Gastrocnemius medialis (tissue), 4 donors: ENCODE measurements around the gene SUPT20H. TPM values are rescaled to one million over a fixed set of nuclear protein-coding genes. Genes with fewer than 3 reads are reported as not detected.

ENCODE experiments used
- ATAC-seq, 2 donors: fragments of 150-250 bp; one replicate each; pipeline ENCODE4 v1.9.1; 2016
- DNase-seq, 2 donors: peaks; one replicate each; pipeline ENCODE4 v3.0.0-alpha.2; 2019
- H3K27ac ChIP-seq, 4 donors: fragments of 200-600 bp; sonication (generic); 1 replicate in 1 of 4; 2 replicates in 3 of 4; pipeline ENCODE4 v1.5.1; 2016 to 2018; ENCODE audit warnings: mild to moderate bottlenecking in 2 of 4, moderate library complexity in 1 of 4
- H3K27me3 ChIP-seq, 3 donors: fragments of 200-600 bp; sonication (generic) in 2 of 3; 1 replicate in 1 of 3; 2 replicates in 2 of 3; pipeline versions ENCODE4 v1.5.1 to v1.6.0; 2016 to 2019; ENCODE audit warnings: mild to moderate bottlenecking in 1 of 3, moderate library complexity in 1 of 3
- H3K36me3 ChIP-seq, 2 donors: fragments of 200-600 bp; sonication (generic) in 1 of 2; one replicate each; pipeline ENCODE4 v1.5.1; 2017 to 2018
- H3K4me1 ChIP-seq, 2 donors: fragments of 200-600 bp; sonication (generic) in 1 of 2; one replicate each; pipeline ENCODE4 v1.5.1; 2016 to 2017; ENCODE audit warnings: mild to moderate bottlenecking in 2 of 2
- H3K4me3 ChIP-seq, 4 donors: fragments of 200-600 bp; sonication (generic) in 3 of 4; 1 replicate in 1 of 4; 2 replicates in 3 of 4; pipeline ENCODE4 v1.5.1; 2016 to 2019; ENCODE audit warnings: mild to moderate bottlenecking in 2 of 4
- H3K9me3 ChIP-seq, 3 donors: fragments of 200-600 bp; sonication (generic) in 2 of 3; 1 replicate in 1 of 3; 2 replicates in 2 of 3; pipeline ENCODE4 v1.5.1; 2016 to 2019
- POLR2A ChIP-seq, 2 donors: fragments of 450-650 bp; IDR thresholded peaks; one replicate each; pipeline ENCODE4 v1.6.1; 2017; ENCODE audit warnings: antibody characterized with exemption in 2 of 2, mild to moderate bottlenecking in 2 of 2, moderate library complexity in 2 of 2
- in situ Hi-C, 4 donors: fragments of 200-750 bp; cut with MboI; loops; one replicate each; pipeline versions ENCODE4 v1.15.0 to v1.8.0; 2017; ENCODE audit warnings: low sequenced_read_pairs in 4 of 4
- intact Hi-C: fragments of 100-400 bp; cut with DNase I; formaldehyde crosslinking; loops from one replicate; pipeline ENCODE4 v1.15.1; 2023; ENCODE audit warnings: low total_unique reads
- total RNA-seq, 4 donors: library from RNA; depleted of rRNA; stranded (reverse); fragments of >200 nt; gene quantifications; one replicate each; pipeline versions ENCODE4 v1.1.0 to v1.2.3, GENCODE V29; 2016
- TF ChIP-seq, protein P1 (sequence below), 5 experiments: fragments of 450-650 bp in 3 of 5; fragments of 200-600 bp in 2 of 5; sonication (generic) in 2 of 5; IDR thresholded peaks in 4 of 5; conservative IDR thresholded peaks in 1 of 5; 1 replicate in 4 of 5; 2 replicates in 1 of 5; pipeline ENCODE4 v1.5.1; 2016 to 2019; ENCODE audit warnings: antibody characterized with exemption in 5 of 5, mild to moderate bottlenecking in 3 of 5, moderate library complexity in 3 of 5

The SUPT20H gene
- total RNA-seq, 4 donors from 2014 or later: 18.1 to 24.4 (median 19.1) TPM

- ATAC-seq (no peak), DNase-seq (no peak)
- Histone ChIP-seq H3K9me3 (no peaks in the 10 kb centered on the region), H3K4me3 (no peak overlapping the region), H3K4me1 (no peaks in the 10 kb centered on the region), H3K36me3 (peaks cover 0 to 46% of the 10 kb centered on the region in 2 donors), H3K27me3 (no peaks in the 10 kb centered on the region), H3K27ac (no peak overlapping the region)
- intact Hi-C loops (loop anchor here (2.0 kb wide), 2 partner anchors 121 to 129 kb away; no protein-coding TSS in a partner anchor), in situ Hi-C loops (loop anchor here in 3 of 4 donors (5.0 to 25.0 kb wide), 3 partner anchors 122 to 642 kb away; partner anchors contain the start of gene SPART (in 1 of the 3))
- TF ChIP-seq, protein P1, sequence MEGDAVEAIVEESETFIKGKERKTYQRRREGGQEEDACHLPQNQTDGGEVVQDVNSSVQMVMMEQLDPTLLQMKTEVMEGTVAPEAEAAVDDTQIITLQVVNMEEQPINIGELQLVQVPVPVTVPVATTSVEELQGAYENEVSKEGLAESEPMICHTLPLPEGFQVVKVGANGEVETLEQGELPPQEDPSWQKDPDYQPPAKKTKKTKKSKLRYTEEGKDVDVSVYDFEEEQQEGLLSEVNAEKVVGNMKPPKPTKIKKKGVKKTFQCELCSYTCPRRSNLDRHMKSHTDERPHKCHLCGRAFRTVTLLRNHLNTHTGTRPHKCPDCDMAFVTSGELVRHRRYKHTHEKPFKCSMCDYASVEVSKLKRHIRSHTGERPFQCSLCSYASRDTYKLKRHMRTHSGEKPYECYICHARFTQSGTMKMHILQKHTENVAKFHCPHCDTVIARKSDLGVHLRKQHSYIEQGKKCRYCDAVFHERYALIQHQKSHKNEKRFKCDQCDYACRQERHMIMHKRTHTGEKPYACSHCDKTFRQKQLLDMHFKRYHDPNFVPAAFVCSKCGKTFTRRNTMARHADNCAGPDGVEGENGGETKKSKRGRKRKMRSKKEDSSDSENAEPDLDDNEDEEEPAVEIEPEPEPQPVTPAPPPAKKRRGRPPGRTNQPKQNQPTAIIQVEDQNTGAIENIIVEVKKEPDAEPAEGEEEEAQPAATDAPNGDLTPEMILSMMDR (IDR thresholded peaks at IDR 0.05 in 4 of 5, conservative IDR thresholded peaks at IDR 0.05 in 1 of 5): no peak
- TF ChIP-seq POLR2A (IDR thresholded peaks at IDR 0.05): no peak
Observed at GRCh38 chr13:36979361-36980050, 80.0 kb downstream of the SUPT20H start.

- no peak for DNase-seq
- H3K27me3 ChIP-seq: no peaks in the 10 kb centered on the region
- in situ Hi-C loops (loop anchor here in 1 of 4 donors (25.0 kb wide), 1 partner anchor 638 kb away; the partner anchor contains the start of gene SPART), intact Hi-C loops (no loop called here)
- TF ChIP-seq, protein P1 (IDR thresholded peaks at IDR 0.05 in 4 of 5, conservative IDR thresholded peaks at IDR 0.05 in 1 of 5): no peak
- TF ChIP-seq POLR2A (IDR thresholded peaks at IDR 0.05): no peak
- H3K27ac ChIP-seq: no peak overlapping the region
- H3K4me1 ChIP-seq: no peaks in the 10 kb centered on the region
- no peaks in the 10 kb centered on the region for H3K9me3 ChIP-seq
- ATAC-seq: no peak
- peaks cover 0 to 39% of the 10 kb centered on the region in 2 donors for H3K36me3 ChIP-seq
- no peak overlapping the region for H3K4me3 ChIP-seq
Observed at GRCh38 chr13:36975172-36975571, 84.3 kb downstream of the SUPT20H start.

GRCh38 chr13:36973621-36974295 is 85.7 kb downstream of the SUPT20H start:
- in situ Hi-C loops: no loop called here
- intact Hi-C loops: no loop called here
- no peaks in the 10 kb centered on the region for H3K4me1 ChIP-seq

DNA sequence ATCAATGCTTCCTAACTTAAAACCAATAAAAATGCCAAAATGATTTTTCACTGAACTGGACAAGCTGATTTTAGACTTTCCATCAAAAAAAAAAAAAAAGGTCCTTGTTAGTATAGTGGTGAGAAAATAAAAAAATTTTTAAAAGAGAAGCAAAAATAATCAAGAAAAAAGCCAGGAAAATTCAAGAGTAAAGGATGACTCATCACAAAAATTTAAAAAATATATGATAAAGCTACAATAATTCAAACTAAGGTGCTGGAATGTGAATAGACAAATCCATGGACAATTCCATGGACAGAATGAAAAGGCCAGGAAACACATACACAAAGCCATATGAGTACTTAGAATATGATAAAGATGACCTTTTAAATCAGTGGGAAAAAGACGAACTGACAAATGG is 86.5 kb downstream of the SUPT20H start:
- intact Hi-C loops: no loop called here
- ATAC-seq (no peak), DNase-seq (no peak)
- H3K9me3 ChIP-seq: no peaks in the 10 kb centered on the region
- in situ Hi-C loops: no loop called here
- H3K4me1 ChIP-seq: no peaks in the 10 kb centered on the region
- no peak for TF ChIP-seq POLR2A (IDR thresholded peaks at IDR 0.05)
- TF ChIP-seq, protein P1 (IDR thresholded peaks at IDR 0.05 in 4 of 5, conservative IDR thresholded peaks at IDR 0.05 in 1 of 5): no peak
- H3K27ac ChIP-seq: no peak overlapping the region
- H3K4me3 ChIP-seq: no peak overlapping the region
- peaks cover 0 to 52% of the 10 kb centered on the region in 2 donors for H3K36me3 ChIP-seq
- no peaks in the 10 kb centered on the region for H3K27me3 ChIP-seq

More at GRCh38 chr13:36973621-36974295, 85.7 kb downstream of the SUPT20H start:
- TF ChIP-seq, protein P1 (IDR thresholded peaks at IDR 0.05 in 4 of 5, conservative IDR thresholded peaks at IDR 0.05 in 1 of 5): no peak
- no peak for TF ChIP-seq POLR2A (IDR thresholded peaks at IDR 0.05)
- no peak overlapping the region for H3K4me3 ChIP-seq
- no peak overlapping the region for H3K27ac ChIP-seq
- no peaks in the 10 kb centered on the region for H3K27me3 ChIP-seq
- ATAC-seq (no peak), DNase-seq (no peak)
- H3K9me3 ChIP-seq: no peaks in the 10 kb centered on the region
- H3K36me3 ChIP-seq: peaks cover 0 to 48% of the 10 kb centered on the region in 2 donors
